Cardiac fibroblast (primary cell): ENCODE data around the gene MREG.
"Not testable (repeated sequence)": the region's sequence is repeated elsewhere in the genome, so short reads cannot be mapped to it uniquely, and the experiment has no call there.

Experiments
- DNase-seq, 2 donors: peaks; one replicate each; pipeline versions ENCODE4 v3.0.0 to v3.0.0-alpha.2; 2010; ENCODE audit warnings: low read depth in 2 of 2
- H3K4me3 ChIP-seq, 2 donors: replicated peaks in 1 of 2; 1 replicate in 1 of 2; 2 replicates in 1 of 2; pipeline ENCODE4 v1.5.1; 2011; ENCODE audit warnings: low read depth in 2 of 2, low read length in 2 of 2, mild to moderate bottlenecking in 2 of 2, moderate library complexity in 1 of 2
- TF ChIP-seq, protein P1 (sequence below): IDR thresholded peaks from one replicate; pipeline ENCODE4 v1.5.1; 2011; ENCODE audit warnings: low read depth, mild to moderate bottlenecking, low read length, inconsistent platforms

Gene MREG

DNA sequence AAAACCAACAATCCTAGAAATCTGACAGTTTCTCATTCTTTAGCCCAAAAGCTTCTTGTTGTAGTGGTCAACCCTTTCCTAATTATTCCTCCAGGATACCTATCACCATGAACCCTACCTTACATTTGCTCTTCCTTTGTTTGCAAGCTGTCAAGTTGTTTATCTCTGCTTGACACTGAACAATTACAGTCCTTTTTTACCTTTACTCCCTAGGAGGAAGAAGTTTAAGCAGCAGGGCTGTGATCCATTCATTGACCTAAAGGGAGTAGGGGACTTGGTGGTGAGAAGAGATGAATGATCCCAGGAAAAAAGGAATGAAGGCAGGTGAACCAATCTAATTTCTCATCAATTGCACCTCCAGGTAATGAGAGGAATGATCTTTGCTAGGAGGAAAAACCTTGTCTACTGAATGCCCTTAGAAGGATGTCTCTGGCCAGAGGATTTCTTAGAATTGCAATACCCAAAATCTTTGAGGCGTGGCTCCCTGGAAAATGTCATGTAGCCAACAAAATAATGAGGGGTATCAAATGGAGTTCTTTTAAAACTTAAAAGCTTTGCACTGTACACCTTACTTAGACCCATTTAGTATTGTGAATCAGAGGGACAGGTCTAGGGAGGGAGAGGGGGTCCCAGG, 47.7 kb downstream of the MREG start:
- no peak overlapping the region for H3K4me3 ChIP-seq
- TF ChIP-seq, protein P1, sequence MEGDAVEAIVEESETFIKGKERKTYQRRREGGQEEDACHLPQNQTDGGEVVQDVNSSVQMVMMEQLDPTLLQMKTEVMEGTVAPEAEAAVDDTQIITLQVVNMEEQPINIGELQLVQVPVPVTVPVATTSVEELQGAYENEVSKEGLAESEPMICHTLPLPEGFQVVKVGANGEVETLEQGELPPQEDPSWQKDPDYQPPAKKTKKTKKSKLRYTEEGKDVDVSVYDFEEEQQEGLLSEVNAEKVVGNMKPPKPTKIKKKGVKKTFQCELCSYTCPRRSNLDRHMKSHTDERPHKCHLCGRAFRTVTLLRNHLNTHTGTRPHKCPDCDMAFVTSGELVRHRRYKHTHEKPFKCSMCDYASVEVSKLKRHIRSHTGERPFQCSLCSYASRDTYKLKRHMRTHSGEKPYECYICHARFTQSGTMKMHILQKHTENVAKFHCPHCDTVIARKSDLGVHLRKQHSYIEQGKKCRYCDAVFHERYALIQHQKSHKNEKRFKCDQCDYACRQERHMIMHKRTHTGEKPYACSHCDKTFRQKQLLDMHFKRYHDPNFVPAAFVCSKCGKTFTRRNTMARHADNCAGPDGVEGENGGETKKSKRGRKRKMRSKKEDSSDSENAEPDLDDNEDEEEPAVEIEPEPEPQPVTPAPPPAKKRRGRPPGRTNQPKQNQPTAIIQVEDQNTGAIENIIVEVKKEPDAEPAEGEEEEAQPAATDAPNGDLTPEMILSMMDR, result no peak
- no peak for DNase-seq

DNA sequence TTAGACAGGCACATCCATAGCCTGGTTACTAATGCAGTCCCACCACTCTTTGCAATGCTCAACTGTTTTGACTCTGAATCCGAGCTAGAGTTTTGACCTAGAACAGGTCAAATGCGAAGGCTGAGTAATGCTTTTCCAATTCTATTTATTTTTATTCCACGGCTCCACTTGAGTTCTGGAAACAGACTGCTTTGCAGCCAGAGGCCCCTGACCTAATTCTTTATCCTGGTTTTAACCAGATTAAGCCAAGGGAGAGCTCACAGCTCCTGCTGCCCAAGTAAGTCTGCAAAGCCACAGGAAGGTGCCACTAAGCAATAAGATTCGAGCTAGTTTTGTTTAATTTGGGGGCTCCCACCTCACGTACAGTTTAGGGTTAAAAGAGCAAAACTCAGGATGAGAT, 51.4 kb downstream of the MREG start:
- no peak overlapping the region for H3K4me3 ChIP-seq
- TF ChIP-seq, protein P1, result no peak
- DNase-seq, result no peak

DNA sequence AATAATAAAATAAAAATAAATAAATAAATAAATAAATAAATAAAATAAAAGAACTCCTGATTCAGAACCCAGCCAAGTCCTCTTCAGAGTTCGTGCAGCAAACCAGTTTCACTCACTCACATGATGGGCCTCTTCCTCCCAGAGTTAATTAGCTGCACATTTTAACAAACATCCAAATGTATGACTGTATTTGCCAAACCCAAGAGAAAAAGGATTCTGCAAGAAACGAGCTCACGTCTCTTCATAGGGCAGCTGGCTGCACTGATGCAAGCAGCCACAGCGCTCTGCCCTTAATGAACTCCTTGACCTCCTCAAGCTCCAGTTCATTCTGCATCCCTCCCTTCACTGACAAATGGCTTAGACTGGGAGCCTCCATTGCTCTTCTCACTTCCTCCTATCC, 55.1 kb downstream of the MREG start:
- no peak overlapping the region for H3K4me3 ChIP-seq
- DNase-seq, result no peak
- TF ChIP-seq, protein P1, result no peak

DNA sequence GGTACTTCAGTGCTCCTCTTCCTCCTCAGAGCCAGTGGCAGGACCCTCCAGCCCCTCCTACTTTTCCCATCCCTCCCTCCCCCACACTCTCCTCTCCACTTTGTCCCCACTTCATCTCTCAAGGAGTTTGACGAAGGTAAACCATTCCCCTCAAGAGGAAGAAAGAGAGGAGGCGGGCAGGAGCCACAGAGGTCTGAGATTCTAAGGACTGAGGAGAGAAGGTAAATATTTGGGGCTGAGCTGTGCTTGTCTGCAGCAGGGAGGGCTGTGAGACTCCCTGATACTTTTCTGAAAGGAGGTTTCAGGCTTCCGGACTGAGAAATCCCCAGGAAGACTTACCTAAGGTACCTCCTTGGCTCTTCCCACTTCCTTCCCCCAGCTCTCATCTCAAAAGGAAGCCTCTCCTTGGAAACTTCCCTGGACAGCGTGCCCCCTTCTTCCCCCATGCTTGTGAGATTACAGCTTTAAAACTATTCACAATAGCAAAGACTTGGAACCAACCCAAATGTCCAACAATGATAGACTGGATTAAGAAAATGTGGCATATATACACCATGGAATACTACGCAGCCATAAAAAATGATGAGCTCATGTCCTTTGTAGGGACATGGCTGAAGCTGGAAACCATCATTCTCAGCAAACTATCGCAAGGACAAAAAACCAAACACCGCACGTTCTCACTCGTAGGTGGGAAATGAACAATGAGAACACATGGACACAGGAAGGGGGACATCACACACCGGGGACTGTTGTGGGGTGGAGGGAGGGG, 55.8 kb downstream of the MREG start:
- H3K4me3 ChIP-seq, DNase-seq: not testable (repeated sequence)

DNA sequence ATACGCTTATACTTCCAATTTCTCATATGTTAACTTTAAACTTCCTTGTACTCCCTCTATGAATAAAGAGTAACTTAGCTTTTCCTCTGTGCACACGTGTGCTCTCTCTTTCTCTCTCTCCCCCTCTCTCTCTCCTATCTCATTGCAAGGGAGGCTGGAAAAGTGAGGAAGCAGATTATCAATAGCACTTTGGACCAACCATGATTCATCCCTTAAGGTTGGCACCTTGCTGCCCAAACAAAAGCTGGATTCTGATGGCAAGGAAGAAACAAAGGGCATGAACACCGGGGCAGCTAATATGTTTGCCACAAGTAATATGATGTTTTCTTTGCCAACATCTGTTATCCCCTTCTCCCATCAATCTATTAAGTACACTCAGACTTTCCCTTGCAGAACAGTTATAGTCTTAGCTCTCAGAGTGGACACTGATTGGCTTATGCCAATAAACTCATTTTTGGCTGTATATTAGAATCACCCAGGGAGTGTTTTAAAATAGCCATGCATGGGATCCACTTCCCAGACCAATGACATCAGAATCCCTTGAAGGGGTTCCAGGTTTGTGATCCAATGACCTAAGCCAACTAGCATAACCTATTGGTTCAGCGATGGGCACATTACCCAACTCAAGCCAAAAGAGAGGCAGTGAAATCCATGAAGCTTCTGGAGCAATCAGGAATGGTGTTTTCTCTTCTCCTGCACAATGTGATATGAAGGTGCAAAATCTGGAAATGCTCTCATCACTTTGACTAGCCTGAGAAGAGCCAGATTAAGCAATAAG, 60.3 kb downstream of the MREG start:
- no peak for DNase-seq
- no peak overlapping the region for H3K4me3 ChIP-seq
- TF ChIP-seq, protein P1, result no peak

DNA sequence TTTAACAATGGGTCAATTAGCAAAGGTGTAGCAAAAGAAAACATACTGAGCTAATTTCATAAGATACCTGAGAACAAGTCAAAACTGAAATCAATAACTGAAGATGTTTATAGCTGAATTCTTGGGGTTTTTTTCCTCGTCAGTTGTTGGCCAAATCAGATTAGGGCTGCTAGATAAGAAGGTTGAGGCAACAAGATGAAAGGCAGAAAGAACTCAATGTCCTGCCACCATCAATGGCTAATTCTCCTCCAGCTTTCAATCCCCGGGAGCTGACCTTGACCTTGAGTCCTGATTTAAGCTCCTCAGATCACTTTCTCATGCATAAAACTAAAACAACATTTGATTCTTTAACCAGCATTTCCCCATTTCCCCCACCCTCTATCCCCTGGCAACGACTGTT, 61.8 kb downstream of the MREG start:
- DNase-seq, result no peak
- H3K4me3 ChIP-seq, result no peak overlapping the region
- TF ChIP-seq, protein P1, result no peak

DNA sequence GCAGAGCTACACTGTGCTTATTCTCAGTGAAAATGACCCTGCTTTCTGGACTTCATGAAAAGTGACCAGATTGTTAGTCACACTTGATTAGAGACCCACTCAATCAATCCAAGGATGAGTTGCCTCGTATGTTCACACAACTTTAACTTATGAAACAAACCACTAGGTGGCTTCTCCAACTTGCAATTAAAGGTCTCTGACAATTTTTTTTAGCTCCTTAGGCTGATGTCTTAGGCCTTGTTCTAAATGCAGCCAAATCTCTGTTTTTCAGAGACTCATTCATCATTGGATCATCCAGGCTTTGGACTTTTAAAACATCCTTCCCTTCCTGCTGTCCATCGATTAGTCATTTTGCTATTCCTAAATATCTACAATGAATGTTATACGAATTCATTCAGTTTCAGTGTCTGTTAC, 63.4 kb downstream of the MREG start:
- peak; percentile 62 to 75 for DNase-seq
- TF ChIP-seq, protein P1, result peak; percentile 54
- no peak overlapping the region for H3K4me3 ChIP-seq
